HG02610 (cell line): ENCODE data around the gene KCNA10.

Experiments used
- ATAC-seq: cut with Tn5 transposase; IDR thresholded peaks from one replicate; pipeline ENCODE4 v1.9.1; 2021; ENCODE audit warnings: mild to moderate bottlenecking, moderate library complexity; ENCODE audit not compliant: unreplicated experiment

Gene KCNA10

GRCh38 chr1:110501488-110502132 lies 17.4 kb downstream of the KCNA10 start:
- ATAC-seq, result no peak

GRCh38 chr1:110498270-110498669 lies 20.7 kb downstream of the KCNA10 start:
- ATAC-seq, result no peak

GRCh38 chr1:110495926-110496600 lies 22.9 kb downstream of the KCNA10 start:
- peak; percentile 53 for ATAC-seq

GRCh38 chr1:110494522-110495406 lies 24.2 kb downstream of the KCNA10 start:
- no peak for ATAC-seq

GRCh38 chr1:110494036-110494435 lies 24.9 kb downstream of the KCNA10 start:
- ATAC-seq, result no peak

- ATAC-seq, result no peak
Observed at GRCh38 chr1:110493059-110493699, 25.8 kb downstream of the KCNA10 start.

- no peak for ATAC-seq
Observed at GRCh38 chr1:110492573-110492972, 26.4 kb downstream of the KCNA10 start.

- ATAC-seq, result no peak
Observed at GRCh38 chr1:110490791-110491451, 28.1 kb downstream of the KCNA10 start.

GRCh38 chr1:110489973-110490542 lies 28.9 kb downstream of the KCNA10 start:
- ATAC-seq, result no peak

- ATAC-seq, result no peak
Observed at GRCh38 chr1:110489406-110489805, 29.6 kb downstream of the KCNA10 start.

- ATAC-seq, result no peak
Observed at GRCh38 chr1:110488867-110489266, 30.1 kb downstream of the KCNA10 start.

- no peak for ATAC-seq
Observed at GRCh38 chr1:110488161-110488560, 30.8 kb downstream of the KCNA10 start.

GRCh38 chr1:110487726-110488125 lies 31.2 kb downstream of the KCNA10 start:
- no peak for ATAC-seq

- no peak for ATAC-seq
Observed at GRCh38 chr1:110485725-110486124, 33.2 kb downstream of the KCNA10 start.

GRCh38 chr1:110484801-110485200 lies 34.2 kb downstream of the KCNA10 start:
- ATAC-seq, result no peak

- ATAC-seq, result no peak
Observed at GRCh38 chr1:110483308-110483685, 35.7 kb downstream of the KCNA10 start.

GRCh38 chr1:110482662-110483307 lies 36.2 kb downstream of the KCNA10 start:
- ATAC-seq, result no peak

GRCh38 chr1:110481968-110482623 lies 36.9 kb downstream of the KCNA10 start:
- ATAC-seq, result no peak

GRCh38 chr1:110480356-110481096 lies 38.4 kb downstream of the KCNA10 start:
- no peak for ATAC-seq
